Heart left ventricle (tissue), 16 donors: ENCODE data around the gene ITGA6. TPM values are rescaled to one million over a fixed set of nuclear protein-coding genes. Genes with fewer than 3 reads are reported as not detected.

Source experiments
- ATAC-seq, 4 donors: fragments of 200-7000 bp; cut with Tn5 transposase; one replicate each; pipeline ENCODE4 v1.9.1; 2020 to 2022; ENCODE audit warnings: moderate library complexity in 4 of 4, mild to moderate bottlenecking in 3 of 4, moderate number of reproducible peaks in 1 of 4
- DNase-seq, 5 donors: peaks; one replicate each; pipeline ENCODE4 v3.0.0-alpha.2; 2020
- H3K27ac ChIP-seq, 12 donors: fragments of 200-600 bp; sonication (generic) in 4 of 12; one replicate each; pipeline versions ENCODE4 v1.5.0 to v1.8.0; 2016 to 2022; ENCODE audit warnings: mild to moderate bottlenecking in 2 of 12
- H3K27me3 ChIP-seq, 9 donors: fragments of 200-600 bp; sonication (generic) in 2 of 9; one replicate each; pipeline versions ENCODE4 v1.5.1 to v1.8.0; 2016 to 2022; ENCODE audit warnings: mild to moderate bottlenecking in 3 of 9
- H3K36me3 ChIP-seq, 9 donors: fragments of 200-600 bp; sonication (generic) in 2 of 9; one replicate each; pipeline versions ENCODE4 v1.5.0 to v1.8.0; 2018 to 2022; ENCODE audit warnings: mild to moderate bottlenecking in 2 of 9
- H3K4me1 ChIP-seq, 12 donors: fragments of 200-600 bp; sonication (generic) in 4 of 12; one replicate each; pipeline versions ENCODE4 v1.5.0 to v1.8.0; 2016 to 2022; ENCODE audit warnings: mild to moderate bottlenecking in 3 of 12
- H3K4me3 ChIP-seq, 12 donors: fragments of 200-600 bp; sonication (generic) in 4 of 12; one replicate each; pipeline versions ENCODE4 v1.5.0 to v1.8.0; 2017 to 2022; ENCODE audit warnings: mild to moderate bottlenecking in 9 of 12, moderate library complexity in 4 of 12
- H3K9me3 ChIP-seq, 12 donors: fragments of 200-600 bp; sonication (generic) in 4 of 12; one replicate each; pipeline versions ENCODE4 v1.5.0 to v1.8.0; 2016 to 2022; ENCODE audit warnings: mild to moderate bottlenecking in 1 of 12
- CTCF ChIP-seq, 12 donors: fragments of 200-600 bp; sonication (generic) in 4 of 12; IDR thresholded peaks; one replicate each; pipeline versions ENCODE4 v1.5.0 to v1.8.0; 2018 to 2022; ENCODE audit warnings: antibody characterized with exemption in 12 of 12, mild to moderate bottlenecking in 5 of 12
- POLR2A ChIP-seq, 2 donors: fragments of 450-650 bp; IDR thresholded peaks; one replicate each; pipeline ENCODE4 v1.6.1; 2017; ENCODE audit warnings: antibody characterized with exemption in 2 of 2, mild to moderate bottlenecking in 2 of 2, moderate library complexity in 2 of 2
- WGBS, 4 donors: extraction: QIAGEN DNeasy Blood & Tissue Kit in 2 of 4; methylation state at CpG; one replicate each; pipeline versions ENCODE4 v1.1.5 to v1.1.7; 2013 to 2018; 5-methylcytosine and 5-hydroxymethylcytosine counted together
- intact Hi-C, 10 donors: fragments of 100-400 bp; cut with DNase I; formaldehyde crosslinking; loops; one replicate each; pipeline versions ENCODE4 v1.11.1 to v1.14.2; 2022
- polyA plus RNA-seq, 2 donors: library from polyadenylated mRNA; stranded (reverse); fragments of 200-250 nt; gene quantifications; one replicate each; pipeline ENCODE4 v1.2.3, GENCODE V29; 2013
- total RNA-seq, 9 donors: library from RNA; depleted of rRNA in 2 of 9; stranded (reverse); fragments of >200 nt in 2 of 9; fragmentation: NEBNext Ultra II Directional in 3 of 9; extraction: Animal tissue kit (Norgen Biotek cat#: 25700) in 3 of 9; gene quantifications; one replicate each; pipeline versions ENCODE4 v1.1.0 to v1.2.4, GENCODE V29; 2016 to 2023
- donor health status: ischemic (EF 13 %, LVEDD 7.1; RV severe dilation, severe dysfunction).
- donor health status: healthy with polysubstance abuse.
- donor health status: DM: no; HTN: yes; CAD: no.
- donor health status: DM: no; HTN: no; CAD: no.
- donor health status: ischemic (EF 25% LVEDD 6.9; RV normal size, moderate dysfunction).
- donor health status: ischemic (EF 25% LVEDD 5.7; RV mildly dilated, moderate dysfunction).
- donor health status: healthy.
- donor health status: DM: yes; HTN: yes; CAD: no.
- donor health status: ischemic (EF 35%, LVEDD 5.7; RV mildly dilated, moderate dysfunction).
- donor health status: nonischemic (EF 11% LVEDD 7.7; RV severe dilation, severe dysfunction).
- donor health status: DM: yes; HTN: yes; CAD: no.
- donor health status: PGD.
- donor health status: ischemic (EF 29% LVEDD 5.4; RV normal size, mild dysfunction).
- donor health status: nonischemic (EF 23%, LVEDD 6.1; RV moderate dilation, normal function).

The ITGA6 gene
- total and polyA plus RNA-seq, 11 donors = 11.8 to 84.8 (median 50.6) TPM

- intact Hi-C loops = loop anchor here in 1 of 10 donors (10.0 kb wide), 1 partner anchor 167 kb away; no protein-coding TSS in a partner anchor
These were observed 24.5 kb downstream of the ITGA6 start for GRCh38 chr2:172451923-172452322.

GRCh38 chr2:172452845-172453244, 25.5 kb downstream of the ITGA6 start:
- DNase-seq (no peak), ATAC-seq (no peak)
- TF ChIP-seq CTCF (IDR thresholded peaks at IDR 0.05) (no peak), POLR2A (IDR thresholded peaks at IDR 0.05) (no peak)
- Histone ChIP-seq H3K27me3 (no peaks in the 10 kb centered on the region), H3K27ac (no peak overlapping the region), H3K36me3 (no peaks in the 10 kb centered on the region), H3K4me1 (peaks cover 0 to 54% (median 26%) of the 10 kb centered on the region in 12 donors), H3K9me3 (no peaks in the 10 kb centered on the region), H3K4me3 (no peak overlapping the region)
- WGBS, 4 donors = 59 to 78% (median 74%) methylated on average over 2 of the region's 2 CpGs
- intact Hi-C loops = loop anchor here in 1 of 10 donors (10.0 kb wide), 1 partner anchor 168 kb away; no protein-coding TSS in a partner anchor

More at GRCh38 chr2:172451923-172452322, 24.5 kb downstream of the ITGA6 start:
- DNase-seq = no peak
- no peak for TF ChIP-seq POLR2A (IDR thresholded peaks at IDR 0.05)
- no peak for TF ChIP-seq CTCF (IDR thresholded peaks at IDR 0.05)
- Histone ChIP-seq H3K27ac (no peak overlapping the region), H3K36me3 (no peaks in the 10 kb centered on the region), H3K4me1 (peaks cover 0 to 56% (median 31%) of the 10 kb centered on the region in 12 donors), H3K9me3 (no peaks in the 10 kb centered on the region), H3K27me3 (no peaks in the 10 kb centered on the region), H3K4me3 (no peak overlapping the region)
- WGBS, 4 donors = 87 to 92% (median 87%) methylated on average over 5 of the region's 5 CpGs
- ATAC-seq = no peak

- H3K4me3 ChIP-seq = no peak overlapping the region
- peaks cover 0 to 62% (median 30%) of the 10 kb centered on the region in 12 donors for H3K4me1 ChIP-seq
- TF ChIP-seq POLR2A (IDR thresholded peaks at IDR 0.05) = no peak
- TF ChIP-seq CTCF (IDR thresholded peaks at IDR 0.05) = no peak
- intact Hi-C loops = loop anchor here in 1 of 10 donors (10.0 kb wide), 1 partner anchor 170 kb away; no protein-coding TSS in a partner anchor
- no peaks in the 10 kb centered on the region for H3K27me3 ChIP-seq
- 58 to 80% (median 64%) methylated on average over 6 of the region's 6 CpGs for WGBS, 4 donors
- H3K27ac ChIP-seq = peak overlapping the region in 3 of 12 donors; percentile 21 to 48 (median 47)
- H3K36me3 ChIP-seq = no peaks in the 10 kb centered on the region
- DNase-seq (no peak), ATAC-seq (peak in 1 of 4 donors; percentile 51)
- H3K9me3 ChIP-seq = no peaks in the 10 kb centered on the region
These were observed 27.2 kb downstream of the ITGA6 start for GRCh38 chr2:172454404-172455120.

DNA sequence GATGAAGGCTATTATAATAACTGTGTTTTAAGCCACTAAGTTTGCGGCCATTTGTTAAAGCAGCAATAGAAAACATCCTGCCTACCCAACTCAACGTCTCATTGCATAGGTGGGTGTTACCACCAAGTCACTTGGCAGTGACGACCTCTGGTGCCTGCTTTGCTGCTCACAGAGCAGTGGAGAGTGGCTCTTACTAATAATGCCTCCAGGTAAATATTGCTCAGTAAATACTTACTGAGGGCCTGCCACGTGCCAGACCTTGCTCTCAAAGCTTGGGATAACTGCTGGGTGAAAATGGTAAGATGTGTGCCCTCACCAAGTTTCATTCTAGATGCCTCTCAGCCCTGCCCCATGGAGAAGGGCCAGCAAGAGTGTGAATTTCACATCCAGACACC, 27.7 kb downstream of the ITGA6 start:
- no peaks in the 10 kb centered on the region for H3K27me3 ChIP-seq
- H3K4me1 ChIP-seq = peaks cover 0 to 65% (median 34%) of the 10 kb centered on the region in 12 donors
- DNase-seq = no peak
- no peaks in the 10 kb centered on the region for H3K9me3 ChIP-seq
- H3K27ac ChIP-seq = peak overlapping the region in 6 of 12 donors; percentile 11 to 55 (median 34)
- H3K4me3 ChIP-seq = no peak overlapping the region
- intact Hi-C loops = loop anchor here in 1 of 10 donors (10.0 kb wide), 1 partner anchor 170 kb away; no protein-coding TSS in a partner anchor
- 53 to 64% (median 58%) methylated on average over 4 of the region's 4 CpGs for WGBS, 4 donors
- ATAC-seq = peak in 2 of 4 donors; percentile 26 to 47
- no peaks in the 10 kb centered on the region for H3K36me3 ChIP-seq
- TF ChIP-seq POLR2A (IDR thresholded peaks at IDR 0.05) (no peak), CTCF (IDR thresholded peaks at IDR 0.05) (no peak)
